Measurements from ENCODE around the gene IZUMO2. TPM values are rescaled to one million over a fixed set of nuclear protein-coding genes. Genes with fewer than 3 reads are reported as not detected.
"Not testable (repeated sequence)": the region's sequence is repeated elsewhere in the genome, so short reads cannot be mapped to it uniquely, and the experiment has no call there.

The IZUMO2 gene
- total and polyA plus RNA-seq, 2 experiments from 2014 or later, result not detected

- H3K9me2 ChIP-seq (ENCODE audit: insufficient read depth); H3K4me2 ChIP-seq (ENCODE audit: unreplicated experiment); H4K20me1 ChIP-seq (ENCODE audit: insufficient read depth); DNase-seq; H3K9me3 ChIP-seq (ENCODE audit: low read depth); H3K9ac ChIP-seq; H3K4me3 ChIP-seq; H3K4me1 ChIP-seq (ENCODE audit: insufficient read depth); H2AFZ ChIP-seq; H3K27ac ChIP-seq; H3K79me2 ChIP-seq (ENCODE audit: insufficient read depth); H3F3A ChIP-seq (ENCODE audit: insufficient read depth); H3K36me3 ChIP-seq (ENCODE audit: low read depth): not testable (repeated sequence)
- peaks cover 14% of the 10 kb centered on the region; the same call in 1 of the 2 replicates for H3K27me3 ChIP-seq (replicated peaks; ENCODE audit: insufficient read depth)
- 73 to 78% methylated on average over 10 of the region's 10 CpGs for WGBS, 2 experiments (ENCODE audit: low coverage in 1 of 2, low lambda C conversion rate in 2 of 2, missing lambda C conversion rate in 2 of 2)
- in situ Hi-C loops (cut with MboI), result loop anchor here (25.0 kb wide), 1 partner anchor 199 kb away; the partner anchor contains the start of genes ATF5 and NUP62
Observed at GRCh38 chr19:50135856-50136602, 27.1 kb downstream of the IZUMO2 start.

- H3K27me3 ChIP-seq (replicated peaks; ENCODE audit: insufficient read depth), result peaks cover 14% of the 10 kb centered on the region; the same call in 1 of the 2 replicates
- not testable (repeated sequence) for DNase-seq; H3K27ac ChIP-seq; H3K9ac ChIP-seq; H3K36me3 ChIP-seq (ENCODE audit: low read depth); H3K4me1 ChIP-seq (ENCODE audit: insufficient read depth); H3K4me3 ChIP-seq; H3K79me2 ChIP-seq (ENCODE audit: insufficient read depth); H2AFZ ChIP-seq; H4K20me1 ChIP-seq (ENCODE audit: insufficient read depth); H3K9me3 ChIP-seq (ENCODE audit: low read depth); H3K9me2 ChIP-seq (ENCODE audit: insufficient read depth); H3F3A ChIP-seq (ENCODE audit: insufficient read depth); H3K4me2 ChIP-seq (ENCODE audit: unreplicated experiment)
- 59 to 64% methylated on average over 19 to 21 of the region's 21 CpGs for WGBS, 2 experiments (ENCODE audit: low coverage in 1 of 2, low lambda C conversion rate in 2 of 2, missing lambda C conversion rate in 2 of 2)
- in situ Hi-C loops (cut with MboI), result loop anchor here (25.0 kb wide), 1 partner anchor 198 kb away; the partner anchor contains the start of genes ATF5 and NUP62
Observed at GRCh38 chr19:50134777-50135719, 28.0 kb downstream of the IZUMO2 start.

GRCh38 chr19:50133518-50134492 is 29.3 kb downstream of the IZUMO2 start:
- H3K4me1 ChIP-seq (ENCODE audit: insufficient read depth); H3F3A ChIP-seq (ENCODE audit: insufficient read depth); H3K4me2 ChIP-seq (ENCODE audit: unreplicated experiment); H3K9ac ChIP-seq; H3K27ac ChIP-seq; H3K4me3 ChIP-seq; H2AFZ ChIP-seq; H3K79me2 ChIP-seq (ENCODE audit: insufficient read depth); H3K9me2 ChIP-seq (ENCODE audit: insufficient read depth); H3K9me3 ChIP-seq (ENCODE audit: low read depth); H3K36me3 ChIP-seq (ENCODE audit: low read depth); H4K20me1 ChIP-seq (ENCODE audit: insufficient read depth); DNase-seq: not testable (repeated sequence)
- WGBS, 2 experiments (ENCODE audit: low coverage in 1 of 2, low lambda C conversion rate in 2 of 2, missing lambda C conversion rate in 2 of 2), result 57 to 60% methylated on average over 25 to 26 of the region's 31 CpGs
- in situ Hi-C loops (cut with MboI), result loop anchor here (25.0 kb wide), 1 partner anchor 197 kb away; the partner anchor contains the start of genes ATF5 and NUP62
- H3K27me3 ChIP-seq (replicated peaks; ENCODE audit: insufficient read depth), result peaks cover 14% of the 10 kb centered on the region; the same call in 1 of the 2 replicates

GRCh38 chr19:50104012-50104411 is 59.1 kb downstream of the IZUMO2 start:
- H3K9me3 ChIP-seq (ENCODE audit: low read depth); in situ Hi-C loops (cut with MboI): not testable (repeated sequence)
- WGBS, 2 experiments (ENCODE audit: low coverage in 1 of 2, low lambda C conversion rate in 2 of 2, missing lambda C conversion rate in 2 of 2), result no CpG with 5 or more reads among the region's 13 CpGs

GRCh38 chr19:50103405-50103804 is 59.7 kb downstream of the IZUMO2 start:
- H3K79me2 ChIP-seq (ENCODE audit: insufficient read depth); H3K27ac ChIP-seq; H3K9me2 ChIP-seq (ENCODE audit: insufficient read depth); H4K20me1 ChIP-seq (ENCODE audit: insufficient read depth); H2AFZ ChIP-seq; H3K4me1 ChIP-seq (ENCODE audit: insufficient read depth); H3K27me3 ChIP-seq (replicated peaks; ENCODE audit: insufficient read depth); H3K36me3 ChIP-seq (ENCODE audit: low read depth); H3F3A ChIP-seq (ENCODE audit: insufficient read depth); DNase-seq; H3K4me2 ChIP-seq (ENCODE audit: unreplicated experiment); H3K9ac ChIP-seq; H3K9me3 ChIP-seq (ENCODE audit: low read depth); in situ Hi-C loops (cut with MboI); H3K4me3 ChIP-seq: not testable (repeated sequence)
- WGBS, 2 experiments (ENCODE audit: low coverage in 1 of 2, low lambda C conversion rate in 2 of 2, missing lambda C conversion rate in 2 of 2), result 70 to 78% methylated on average over 6 to 8 of the region's 13 CpGs

More at GRCh38 chr19:50104012-50104411, 59.1 kb downstream of the IZUMO2 start:
- H3K27ac ChIP-seq; H4K20me1 ChIP-seq (ENCODE audit: insufficient read depth); H3K9me2 ChIP-seq (ENCODE audit: insufficient read depth); H3K36me3 ChIP-seq (ENCODE audit: low read depth); H3K4me3 ChIP-seq; H2AFZ ChIP-seq; H3K27me3 ChIP-seq (replicated peaks; ENCODE audit: insufficient read depth); DNase-seq; H3K79me2 ChIP-seq (ENCODE audit: insufficient read depth); H3K9ac ChIP-seq; H3K4me1 ChIP-seq (ENCODE audit: insufficient read depth); H3K4me2 ChIP-seq (ENCODE audit: unreplicated experiment); H3F3A ChIP-seq (ENCODE audit: insufficient read depth): not testable (repeated sequence)
